Activated T-cell treated with anti-CD3 and anti-CD28 coated beads for 4 hours (primary cell): ENCODE results near the gene ZNF528.

ENCODE experiments used
- DNase-seq: peaks from one replicate; pipeline ENCODE4 v3.0.0-alpha.2; 2020

ZNF528 gene

DNA sequence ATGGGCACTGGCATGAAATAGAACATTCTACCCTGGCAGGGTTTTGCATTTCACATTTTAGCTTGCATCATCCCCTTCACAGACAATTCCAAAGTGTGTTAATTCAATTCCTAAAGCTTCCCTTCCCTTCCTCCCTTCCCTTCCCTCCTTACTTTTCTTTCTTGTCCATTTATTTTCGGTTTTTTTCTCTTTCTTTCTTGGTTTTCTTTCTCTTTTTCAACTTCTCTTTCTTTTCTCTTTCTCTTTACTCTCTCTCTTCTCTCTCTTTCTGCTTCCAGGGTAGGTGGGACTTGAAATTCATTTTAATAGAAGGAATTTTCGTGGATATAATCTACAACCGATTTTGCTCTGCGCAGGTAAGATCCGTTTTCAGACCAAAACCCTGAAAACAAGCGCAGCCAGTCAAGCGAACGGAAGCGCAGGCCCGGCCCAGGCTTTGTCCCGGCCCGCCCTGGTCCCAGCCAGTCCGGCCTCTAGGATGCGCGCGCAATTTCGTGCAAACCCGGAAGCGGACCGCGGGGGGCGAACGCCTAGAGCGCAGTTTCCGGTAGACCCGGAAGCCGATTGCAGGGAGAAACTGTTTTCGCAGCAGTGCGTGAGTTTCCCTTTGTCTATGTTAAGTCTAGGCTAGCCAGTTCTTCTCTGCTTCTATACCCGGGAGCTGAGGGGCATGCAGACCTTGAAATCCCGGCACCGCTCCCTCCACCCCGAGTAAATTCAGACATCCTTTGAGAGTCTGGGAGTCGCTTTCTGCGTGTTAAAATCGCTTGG, at the start of gene ZNF528:
Gene ZNF528, plus strand, starts transcription at position 540 of the 771 bp plus-strand sequence. CDS start 4,165 bp downstream, outside the sequence.
- peak; percentile 92 for DNase-seq

DNA sequence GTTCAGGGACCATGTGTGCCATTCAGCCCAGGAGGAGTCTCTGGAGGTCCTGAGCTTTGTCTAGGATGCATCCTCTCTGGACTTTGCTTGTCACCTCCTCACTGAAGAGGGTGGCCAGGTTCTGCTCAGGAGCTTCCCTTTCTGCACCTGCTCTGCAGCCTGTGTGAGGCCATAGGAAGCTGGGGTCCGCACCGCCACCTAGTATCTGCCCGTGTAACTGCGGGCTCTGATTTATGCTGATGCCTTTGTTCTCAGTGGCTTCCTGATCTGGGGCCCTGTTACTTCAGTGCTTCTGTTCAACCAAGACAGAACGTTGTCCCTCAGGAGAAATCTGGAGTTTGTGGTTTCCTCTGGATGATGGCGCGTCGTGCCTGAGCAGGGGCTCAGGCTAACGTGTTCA, 46.1 kb upstream of the ZNF528 start:
- no peak for DNase-seq

DNA sequence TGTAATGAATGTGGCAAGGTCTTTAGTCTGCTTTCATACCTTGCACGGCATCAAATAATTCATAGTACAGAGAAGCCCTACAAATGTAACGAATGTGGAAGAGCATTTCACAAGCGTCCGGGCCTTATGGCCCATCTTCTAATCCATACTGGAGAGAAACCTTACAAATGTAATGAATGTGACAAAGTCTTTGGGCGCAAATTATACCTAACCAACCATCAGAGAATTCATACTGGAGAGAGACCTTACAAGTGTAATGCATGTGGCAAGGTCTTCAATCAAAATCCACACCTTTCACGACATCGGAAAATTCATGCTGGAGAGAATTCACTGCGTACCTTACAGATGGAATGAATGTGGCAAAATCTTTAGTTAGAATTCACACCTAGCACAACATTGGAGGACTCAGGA, 31.2 kb upstream of the ZNF528 start:
- no peak for DNase-seq

DNA sequence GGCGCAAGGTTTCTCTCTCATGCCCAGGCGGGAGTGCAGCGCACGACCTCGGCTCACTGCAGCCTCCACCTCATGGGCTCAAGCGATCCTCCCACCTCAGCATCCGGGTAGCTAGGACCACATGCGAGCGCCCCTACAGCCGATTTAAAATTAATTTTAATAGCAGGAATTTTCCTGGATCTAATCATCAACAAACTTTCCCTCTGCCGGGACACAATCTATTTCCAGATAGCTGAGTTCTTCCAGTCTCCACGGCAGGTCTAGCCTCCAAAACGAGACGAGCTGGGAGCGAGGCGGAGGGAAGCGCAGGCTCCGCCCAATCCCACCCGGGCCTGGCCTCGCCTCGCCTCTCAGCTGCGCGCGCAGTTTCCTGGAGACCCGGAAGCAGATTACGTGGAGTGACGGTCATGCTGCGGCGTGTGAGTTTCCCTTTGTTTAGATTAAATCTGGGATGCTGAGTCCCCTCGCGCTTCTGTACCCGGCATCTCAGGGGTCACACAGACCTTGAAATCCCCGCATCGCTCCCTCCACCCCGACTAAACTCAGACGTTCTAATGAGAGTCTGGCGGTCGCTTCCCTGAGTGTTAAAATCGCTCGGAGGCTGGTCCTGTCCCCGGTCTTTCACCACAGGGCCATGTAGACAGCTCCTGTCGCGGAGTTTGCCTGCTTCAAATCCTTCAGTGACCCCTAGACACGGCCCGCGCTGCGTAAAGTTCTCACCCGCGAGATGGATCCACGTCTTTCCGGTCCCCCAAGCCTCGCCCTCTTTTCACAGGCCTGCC, 27.9 kb upstream of the ZNF528 start, which contains the start of gene ZNF880:
Gene ZNF880, plus strand, starts transcription at position 365 of the 782 bp plus-strand sequence. Its CDS starts 43 bp downstream, at position 408.
- DNase-seq, result peak; percentile 91

DNA sequence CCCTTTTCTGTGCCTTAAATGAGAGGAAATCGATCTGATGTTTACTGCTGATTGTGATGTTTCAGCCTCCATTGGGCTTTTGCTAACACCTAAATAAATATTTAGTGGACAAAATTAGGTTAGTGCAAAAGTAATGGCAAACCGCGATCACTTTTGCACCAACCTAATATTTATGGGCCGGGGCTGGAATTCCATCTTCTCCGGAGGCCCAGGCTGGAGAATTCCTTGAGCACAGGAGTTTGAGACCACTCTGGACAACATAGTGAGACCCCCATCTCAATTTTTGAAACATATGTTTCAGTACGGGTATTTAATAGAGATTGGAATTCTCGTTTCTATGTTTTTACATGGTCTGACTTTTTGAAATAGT, 27.3 kb upstream of the ZNF528 start:
- DNase-seq, result no peak

DNA sequence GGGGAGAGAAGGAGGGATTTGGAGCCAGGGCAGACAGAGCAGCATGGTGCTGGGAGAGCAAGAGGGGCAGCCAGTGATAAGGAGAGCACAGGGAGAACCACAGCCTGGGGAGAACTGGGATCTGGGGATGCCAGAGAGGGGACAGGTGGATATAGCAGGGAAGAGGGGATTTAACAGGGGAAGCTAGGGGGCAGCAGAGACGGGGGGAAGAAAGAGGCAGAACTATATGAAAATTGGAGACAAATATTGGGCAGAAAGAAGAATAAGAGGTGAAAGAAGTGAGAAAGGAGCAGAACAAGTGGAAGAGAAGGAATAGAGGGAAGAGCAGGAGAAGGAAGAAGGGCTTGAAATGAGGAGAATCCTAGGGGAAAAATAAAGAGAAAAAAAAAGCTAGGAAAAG, 6.5 kb upstream of the ZNF528 start:
- no peak for DNase-seq

DNA sequence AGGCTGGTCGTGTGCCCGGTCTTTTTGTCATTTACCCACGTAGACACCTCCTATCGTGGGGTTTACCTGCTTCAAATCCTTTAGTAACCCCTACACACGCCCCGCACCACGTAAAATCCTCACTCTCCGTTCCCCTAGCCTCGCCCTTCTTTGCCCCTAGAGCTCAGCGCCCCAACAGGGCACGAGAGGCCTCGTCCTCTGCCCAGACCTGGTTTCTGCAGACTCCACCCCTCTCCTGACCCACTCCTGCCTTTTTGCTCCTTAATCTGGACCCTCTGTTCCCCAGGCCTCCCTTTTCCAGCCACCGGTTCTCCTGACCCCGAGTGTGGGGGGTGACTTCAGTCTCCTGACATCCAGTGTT, 412 bp downstream of the ZNF528 start:
- DNase-seq, result no peak

DNA sequence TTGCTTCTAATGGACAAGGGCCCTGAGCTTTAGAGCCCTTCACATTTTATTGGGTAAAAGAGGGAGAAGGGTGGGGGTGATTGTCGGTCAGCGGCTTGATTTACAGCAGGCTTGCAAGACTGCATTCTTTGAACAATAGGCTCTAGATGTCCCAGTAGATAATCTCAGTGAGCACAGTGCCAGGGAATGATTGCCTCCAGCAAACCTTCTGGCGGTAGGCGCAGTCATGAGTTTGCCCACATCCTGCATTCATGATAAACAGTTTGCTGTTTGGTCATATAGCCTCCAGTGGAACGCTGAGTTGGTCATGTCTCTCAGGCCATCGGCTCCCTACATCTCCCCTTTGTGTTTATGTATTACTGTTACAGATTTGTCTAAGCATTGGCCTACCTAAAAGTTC, 12.6 kb downstream of the ZNF528 start:
- DNase-seq, result no peak

DNA sequence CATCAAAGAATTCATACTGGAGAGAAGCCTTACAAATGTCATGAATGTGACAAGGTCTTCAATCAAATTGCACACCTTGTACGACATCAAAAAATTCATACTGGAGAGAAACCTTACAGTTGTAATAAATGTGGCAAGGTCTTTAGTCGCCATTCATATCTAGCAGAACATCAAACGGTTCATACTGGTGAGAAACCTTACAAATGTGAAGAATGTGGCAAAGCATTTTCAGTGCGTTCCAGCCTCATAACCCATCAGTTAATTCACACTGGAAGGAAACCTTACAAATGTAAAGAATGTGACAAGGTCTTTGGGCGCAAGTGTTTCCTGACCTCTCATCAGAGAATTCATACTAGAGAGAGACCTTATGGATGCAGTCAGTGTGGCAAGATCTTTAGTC, 18.1 kb downstream of the ZNF528 start:
- DNase-seq, result no peak

DNA sequence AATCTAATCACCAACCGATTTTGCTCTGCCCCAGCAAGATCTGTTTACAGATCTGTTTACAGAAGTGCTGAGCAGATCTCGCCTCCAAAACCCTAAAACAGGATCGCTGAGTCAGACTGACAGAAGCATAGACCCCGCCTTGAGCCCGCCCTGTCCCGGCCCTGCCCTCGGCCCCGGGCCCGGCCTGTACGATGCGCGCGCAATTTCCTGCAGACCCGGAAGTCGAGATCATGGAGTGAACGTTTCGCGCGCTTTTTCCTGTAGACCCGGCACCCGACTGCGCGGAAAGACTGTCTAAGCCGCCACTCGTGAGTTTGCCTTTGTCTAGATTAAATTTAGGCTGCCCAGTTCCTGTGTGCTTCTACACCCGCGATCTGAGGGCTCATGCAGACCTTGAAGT, 31.3 kb downstream of the ZNF528 start, which contains the start of gene ZNF534:
Gene ZNF534, plus strand, starts transcription at position 212 of the 400 bp plus-strand sequence. CDS start 2,327 bp downstream, outside the sequence.
- no peak for DNase-seq

DNA sequence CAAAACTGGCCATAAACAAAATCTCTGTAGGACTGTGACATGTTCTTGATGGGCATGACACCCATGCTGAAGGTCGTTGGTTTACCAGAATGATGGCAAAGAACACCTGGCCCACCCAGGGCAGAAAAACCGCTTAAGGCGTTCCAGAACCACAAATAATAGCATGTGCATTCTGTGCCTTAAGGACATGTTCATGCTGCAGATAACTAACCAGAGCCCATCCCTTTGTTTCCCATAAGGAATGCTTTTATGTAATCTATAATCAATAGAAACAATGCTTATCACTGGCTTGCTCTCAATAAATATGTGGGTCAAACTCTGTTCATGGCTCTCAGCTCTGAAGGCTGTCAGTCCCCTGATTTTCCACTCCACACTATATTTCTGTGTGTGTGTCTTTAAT, 44.5 kb downstream of the ZNF528 start:
- DNase-seq, result no peak

DNA sequence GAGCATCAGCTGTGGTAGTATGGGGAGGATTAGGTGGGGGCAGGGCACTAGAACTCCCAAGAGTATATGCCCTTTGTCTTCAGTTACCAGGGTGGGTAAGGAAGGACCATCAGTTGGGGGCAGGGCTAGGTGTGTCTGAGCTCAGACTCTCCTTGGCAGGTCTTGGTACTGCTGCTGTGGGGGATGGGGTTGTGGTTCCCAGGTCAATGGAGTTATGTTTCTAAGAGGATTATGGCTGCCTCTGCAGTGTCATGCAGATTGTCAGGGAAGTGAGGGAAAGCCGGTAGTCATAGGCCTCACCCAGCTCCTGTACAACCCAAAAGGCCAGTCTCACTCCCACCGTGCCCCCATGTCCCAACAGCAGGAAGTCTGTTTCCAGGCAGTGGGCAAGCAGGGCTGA, 46.9 kb downstream of the ZNF528 start:
- DNase-seq, result no peak

DNA sequence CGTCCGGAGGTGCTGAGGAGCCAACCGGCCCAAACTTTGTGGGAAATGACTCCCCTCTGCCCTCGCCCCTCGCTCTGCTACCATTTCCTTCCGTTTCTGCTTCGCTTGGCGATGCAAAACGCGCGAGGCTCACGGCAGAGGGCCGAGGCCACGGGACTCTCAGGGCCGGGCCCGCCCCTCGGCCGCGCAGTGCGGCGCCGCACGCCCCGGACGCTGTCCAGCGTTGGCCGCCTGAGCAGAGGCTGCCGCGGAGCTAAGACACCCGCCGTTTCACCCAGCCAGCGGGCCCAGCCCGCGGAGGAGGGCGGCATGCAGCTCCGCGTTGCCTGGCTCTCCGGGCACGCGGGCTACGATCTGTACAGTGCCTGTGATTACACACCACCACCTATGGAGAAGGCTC, 53.6 kb downstream of the ZNF528 start:
- no peak for DNase-seq

DNA sequence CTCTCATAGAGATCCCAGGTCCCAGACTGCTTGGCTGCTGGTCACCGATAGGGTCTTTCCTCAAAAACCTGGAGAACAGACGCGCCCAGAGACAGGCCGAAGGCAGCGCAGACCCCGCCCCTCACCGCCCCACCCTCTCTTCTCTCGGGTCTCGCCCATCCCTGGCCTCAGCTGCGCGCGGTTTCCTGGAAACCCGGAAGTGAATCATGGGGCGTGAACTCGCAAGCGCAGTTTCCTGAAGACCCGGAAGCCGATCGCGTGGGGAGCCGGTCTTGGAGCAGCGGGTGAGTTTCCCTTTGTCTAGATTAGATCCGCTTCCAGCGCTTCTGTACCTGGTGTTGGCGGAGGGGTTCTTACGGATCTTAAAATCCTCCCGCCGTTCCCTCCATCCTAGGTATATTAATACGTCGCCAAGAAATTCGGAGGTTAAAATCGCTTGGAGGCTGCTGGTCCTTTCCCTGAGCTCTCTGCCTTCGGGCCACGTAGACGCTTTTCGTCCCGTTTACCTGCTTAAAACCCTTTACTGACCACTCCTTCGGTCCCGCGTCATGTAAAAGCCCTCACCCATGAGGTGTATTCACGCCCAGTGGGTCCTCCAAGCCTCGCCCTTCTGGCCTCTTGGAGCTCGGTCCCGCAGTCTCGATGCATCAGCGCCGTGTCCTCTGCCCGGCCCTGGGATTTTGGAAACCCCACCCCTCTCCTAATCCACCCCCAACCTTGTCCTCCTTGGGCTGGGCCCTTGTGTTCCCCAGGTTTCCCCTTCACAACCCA, 55.9 kb downstream of the ZNF528 start, which contains the start of gene ZNF578:
Gene ZNF578, plus strand, starts transcription at position 230 of the 771 bp plus-strand sequence. CDS start 48,293 bp downstream, outside the sequence.
- DNase-seq, result peak; percentile 48

DNA sequence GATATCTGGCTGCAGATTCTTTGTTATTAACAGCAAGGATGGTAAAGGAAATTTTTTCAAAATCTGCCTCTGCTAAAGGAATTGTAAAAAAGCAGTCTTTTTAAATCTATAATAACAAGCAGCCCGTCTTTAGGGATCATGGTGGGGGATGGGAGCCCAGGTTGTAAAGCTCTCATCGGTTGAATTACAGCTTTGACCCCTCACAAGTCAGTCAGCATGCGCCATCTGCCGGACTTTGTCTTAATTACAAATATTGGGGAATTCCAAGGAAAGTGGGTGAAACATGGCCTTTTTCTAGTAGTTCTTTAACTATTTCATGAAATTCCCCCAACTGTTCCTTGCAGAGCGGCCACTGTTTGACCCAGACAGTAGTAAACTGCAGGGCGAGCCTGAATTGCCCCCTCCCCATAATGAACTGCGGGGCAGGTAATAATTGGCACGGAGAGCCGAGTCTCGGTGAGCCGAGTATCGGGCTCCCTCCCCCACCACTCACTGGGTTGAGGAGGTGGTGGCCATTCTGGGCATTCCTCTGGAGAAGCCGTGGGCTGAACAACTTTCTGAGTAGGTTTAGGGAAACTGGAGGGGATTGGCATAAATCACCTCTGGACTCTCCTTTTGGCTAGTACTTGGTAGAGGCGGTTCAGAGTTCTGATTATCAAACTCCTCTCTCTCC, 67.3 kb downstream of the ZNF528 start:
- DNase-seq, result no peak
